ENCODE measurements around the gene IFNGR2. TPM values are rescaled to one million over a fixed set of nuclear protein-coding genes. Genes with fewer than 3 reads are reported as not detected.

Gene IFNGR2
- total and polyA plus RNA-seq, 2 of the 8 experiments (the other 6 are each of a cell fraction or from before 2014, with no cell fraction given): 36.0 to 46.4 TPM

DNA sequence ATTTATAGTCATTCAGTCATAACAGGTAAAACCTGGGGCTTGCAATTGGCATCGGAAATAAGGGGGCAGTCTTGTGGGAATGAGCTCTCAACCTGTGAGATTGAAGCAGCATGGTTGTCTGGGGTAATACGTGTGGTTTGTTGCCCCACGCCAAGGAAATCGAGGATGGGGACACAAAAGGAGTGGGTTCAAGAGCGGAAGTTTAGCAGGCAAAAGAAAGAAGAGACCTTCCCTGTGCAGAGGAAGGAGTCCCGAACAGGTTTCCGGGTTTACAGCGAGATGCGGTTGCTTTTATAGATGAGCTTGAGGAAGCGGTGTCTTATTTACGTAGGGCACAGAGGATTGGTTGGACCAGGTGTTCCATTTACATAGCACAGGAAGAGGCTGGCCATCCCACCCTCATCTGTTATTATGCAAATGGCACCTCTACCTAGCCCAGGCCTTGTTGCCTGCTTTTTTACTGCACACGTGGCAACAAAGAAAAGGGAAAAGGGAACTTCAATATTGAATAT lies 41.1 kb upstream of the IFNGR2 start (continued):
- TF ChIP-seq NRF1 (IDR thresholded peaks at IDR 0.05; ENCODE audit: low read depth, low read length): no peak
- peak; percentile 94 for TF ChIP-seq POLR2AphosphoS5 (IDR thresholded peaks at IDR 0.05; ENCODE audit: low read depth, low read length)
- TF ChIP-seq RBBP5 (IDR thresholded peaks at IDR 0.05; ENCODE audit: borderline replicate concordance, low read depth, low read length): no peak
- peak; percentile 75; the same call in 1 of the 2 replicates for TF ChIP-seq GTF2F1 (IDR thresholded peaks at IDR 0.05; ENCODE audit: borderline replicate concordance, low read depth, low read length)
- no peak for TF ChIP-seq CHD1 (IDR thresholded peaks at IDR 0.05; ENCODE audit: low read depth, low read length)
- no peak for TF ChIP-seq EZH2 (IDR thresholded peaks at IDR 0.05; ENCODE audit: low read depth, low read length, severe bottlenecking)
- no peak for TF ChIP-seq POU5F1 (IDR thresholded peaks at IDR 0.05; ENCODE audit: low read depth, low read length)
- TF ChIP-seq, protein P1, sequence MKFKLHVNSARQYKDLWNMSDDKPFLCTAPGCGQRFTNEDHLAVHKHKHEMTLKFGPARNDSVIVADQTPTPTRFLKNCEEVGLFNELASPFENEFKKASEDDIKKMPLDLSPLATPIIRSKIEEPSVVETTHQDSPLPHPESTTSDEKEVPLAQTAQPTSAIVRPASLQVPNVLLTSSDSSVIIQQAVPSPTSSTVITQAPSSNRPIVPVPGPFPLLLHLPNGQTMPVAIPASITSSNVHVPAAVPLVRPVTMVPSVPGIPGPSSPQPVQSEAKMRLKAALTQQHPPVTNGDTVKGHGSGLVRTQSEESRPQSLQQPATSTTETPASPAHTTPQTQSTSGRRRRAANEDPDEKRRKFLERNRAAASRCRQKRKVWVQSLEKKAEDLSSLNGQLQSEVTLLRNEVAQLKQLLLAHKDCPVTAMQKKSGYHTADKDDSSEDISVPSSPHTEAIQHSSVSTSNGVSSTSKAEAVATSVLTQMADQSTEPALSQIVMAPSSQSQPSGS (IDR thresholded peaks at IDR 0.05; ENCODE audit: low read length): 0 out of 2 replicates have a peak, but pooled peaks have one; percentile 57
- TF ChIP-seq NANOG (IDR thresholded peaks at IDR 0.05; ENCODE audit: insufficient read depth, low read depth, low read length, poor library complexity, severe bottlenecking): no peak
- TF ChIP-seq, protein P2, sequence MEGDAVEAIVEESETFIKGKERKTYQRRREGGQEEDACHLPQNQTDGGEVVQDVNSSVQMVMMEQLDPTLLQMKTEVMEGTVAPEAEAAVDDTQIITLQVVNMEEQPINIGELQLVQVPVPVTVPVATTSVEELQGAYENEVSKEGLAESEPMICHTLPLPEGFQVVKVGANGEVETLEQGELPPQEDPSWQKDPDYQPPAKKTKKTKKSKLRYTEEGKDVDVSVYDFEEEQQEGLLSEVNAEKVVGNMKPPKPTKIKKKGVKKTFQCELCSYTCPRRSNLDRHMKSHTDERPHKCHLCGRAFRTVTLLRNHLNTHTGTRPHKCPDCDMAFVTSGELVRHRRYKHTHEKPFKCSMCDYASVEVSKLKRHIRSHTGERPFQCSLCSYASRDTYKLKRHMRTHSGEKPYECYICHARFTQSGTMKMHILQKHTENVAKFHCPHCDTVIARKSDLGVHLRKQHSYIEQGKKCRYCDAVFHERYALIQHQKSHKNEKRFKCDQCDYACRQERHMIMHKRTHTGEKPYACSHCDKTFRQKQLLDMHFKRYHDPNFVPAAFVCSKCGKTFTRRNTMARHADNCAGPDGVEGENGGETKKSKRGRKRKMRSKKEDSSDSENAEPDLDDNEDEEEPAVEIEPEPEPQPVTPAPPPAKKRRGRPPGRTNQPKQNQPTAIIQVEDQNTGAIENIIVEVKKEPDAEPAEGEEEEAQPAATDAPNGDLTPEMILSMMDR (IDR thresholded peaks at IDR 0.05; ENCODE audit: control extremely low read depth in 1 of 3, insufficient read depth in 1 of 3, low read depth in 1 of 3, low read length in 3 of 3): peak in 1 of 3 experiments; percentile 3; a peak in 1 of 4 replicates
- 0 out of 4 replicates have a peak, but pooled peaks of 1 of the 2 experiments have one; percentile 36 for TF ChIP-seq SIN3A (conservative IDR thresholded peaks at IDR 0.05 in 1 of 2, IDR thresholded peaks at IDR 0.05 in 1 of 2; ENCODE audit: low read depth in 1 of 2, low read length in 2 of 2)
- TF ChIP-seq CREB1 (IDR thresholded peaks at IDR 0.05): 0 out of 2 replicates have a peak, but pooled peaks have one; percentile 34
- TF ChIP-seq MAX (IDR thresholded peaks at IDR 0.05): peak; percentile 84
